HCT116 (cell line): ENCODE data around the gene TRIM37. TPM values are rescaled to one million over a fixed set of nuclear protein-coding genes. Genes with fewer than 3 reads are reported as not detected.

ENCODE experiments used
- ATAC-seq: fragments of 200-7000 bp; cut with Tn5 transposase; 2 replicates; pipeline ENCODE4 v1.9.1; 2020; ENCODE audit warnings: mild to moderate bottlenecking, moderate library complexity
- BruUV-seq: library from RNA; stranded (reverse); fragments of 400-500 nt; replicated peaks from 2 replicates; lab custom pipeline; 2021; lab: Mats Ljungman, UMichigan
- CTCF ChIA-PET: fragments of 300-600 bp; sonication (Branson Sonifier 250); formaldehyde crosslinking; loops from one replicate; lab custom pipeline; 2021; ENCODE audit warnings: antibody characterized with exemption; lab: Charles Lee
- POLR2A ChIA-PET: fragments of 300-600, 350-600 bp; sonication (Branson Sonifier 250); formaldehyde crosslinking; loops from one replicate; lab custom pipeline; 2021; ENCODE audit warnings: antibody characterized with exemption; lab: Charles Lee
- RAD21 ChIA-PET, 2 experiments: fragments of 300-600 bp; sonication (Branson Sonifier 250); formaldehyde crosslinking; loops; one replicate each; lab custom pipeline; 2023; ENCODE audit warnings: low total read pairs in 2 of 2; ENCODE audit not compliant: uncharacterized antibody in 2 of 2, unreplicated experiment in 2 of 2, low non-redundant PET in 1 of 2; lab: Charles Lee
- DNase-seq: peaks from one replicate; pipeline ENCODE4 v3.0.0-alpha.2; 2010; ENCODE audit warnings: low read depth, low spot score
- H2AFZ ChIP-seq: fragments of 200-600 bp; shearing (Covaris generic), sonication (generic); 2 replicates; pipeline ENCODE4 v1.6.1; 2017; ENCODE audit warnings: low read depth, mixed run types, mixed read lengths, antibody characterized with exemption, low read length; ENCODE audit not compliant: poor library complexity, severe bottlenecking
- H3K27ac ChIP-seq: 2 replicates; pipeline ENCODE4 v1.5.1; 2012; ENCODE audit warnings: low read depth, low read length
- H3K27me3 ChIP-seq: fragments of 200-600 bp; sonication (generic); 2 replicates; pipeline ENCODE4 v1.6.1; 2016; ENCODE audit warnings: mixed run types, low read length, mixed read lengths; ENCODE audit not compliant: insufficient read depth
- H3K36me3 ChIP-seq, 2 experiments: fragments of 200-500 bp in 1 of 2; fragments of 200-600 bp in 1 of 2; sonication (Bioruptor generic) in 1 of 2; sonication (generic) in 1 of 2; 2 replicates each; pipeline versions ENCODE4 v1.5.1 to v1.6.1; 2014 to 2016; ENCODE audit warnings: low read length in 2 of 2, inconsistent platforms in 1 of 2, mixed read lengths in 1 of 2, mixed run types in 1 of 2; ENCODE audit not compliant: insufficient read depth in 2 of 2, control insufficient read depth in 1 of 2
- H3K4me1 ChIP-seq, 2 experiments: fragments of 200-600 bp in 1 of 2; sonication (generic) in 1 of 2; 2 replicates each; pipeline versions ENCODE4 v1.5.1 to v1.6.1; 2012 to 2017; ENCODE audit warnings: low read length in 2 of 2, inconsistent platforms in 1 of 2, mild to moderate bottlenecking in 1 of 2, mixed read lengths in 1 of 2, mixed run types in 1 of 2, moderate library complexity in 1 of 2; ENCODE audit not compliant: insufficient read depth in 2 of 2, control insufficient read depth in 1 of 2
- H3K4me2 ChIP-seq: fragments of 200-600 bp; sonication (generic); 2 replicates; pipeline ENCODE4 v1.6.1; 2017; ENCODE audit warnings: mixed run types, low read length, mixed read lengths
- H3K4me3 ChIP-seq, 2 experiments: fragments of 200-600 bp in 1 of 2; sonication (generic) in 1 of 2; replicated peaks in 1 of 2; 2 replicates each; pipeline ENCODE4 v1.5.1; 2011 to 2016; ENCODE audit warnings: low read length in 2 of 2, control low read depth in 1 of 2, low read depth in 1 of 2, mild to moderate bottlenecking in 1 of 2, mixed read lengths in 1 of 2, mixed run types in 1 of 2
- H3K79me2 ChIP-seq: fragments of 200-600 bp; sonication (generic); 2 replicates; pipeline ENCODE4 v1.6.1; 2017; ENCODE audit warnings: mild to moderate bottlenecking, mixed run types, low read length, moderate library complexity, mixed read lengths; ENCODE audit not compliant: insufficient read depth
- H3K9ac ChIP-seq: fragments of 200-600 bp; sonication (generic); 2 replicates; pipeline ENCODE4 v1.6.1; 2016; ENCODE audit warnings: low read length, mixed read lengths
- H3K9me2 ChIP-seq: fragments of 200-600 bp; sonication (generic), shearing (Covaris generic); 2 replicates; pipeline ENCODE4 v1.6.1; 2017; ENCODE audit warnings: mixed run types, mild to moderate bottlenecking, moderate library complexity; ENCODE audit not compliant: insufficient read depth
- H3K9me3 ChIP-seq, 2 experiments: fragments of 200-500 bp in 1 of 2; fragments of 200-600 bp in 1 of 2; sonication (Bioruptor generic) in 1 of 2; sonication (generic) in 1 of 2; 2 replicates each; pipeline ENCODE4 v1.6.1; 2014 to 2017; ENCODE audit warnings: low read length in 2 of 2, mixed read lengths in 2 of 2, inconsistent platforms in 1 of 2, low read depth in 1 of 2, mild to moderate bottlenecking in 1 of 2, mixed run types in 1 of 2, moderate library complexity in 1 of 2; ENCODE audit not compliant: control insufficient read depth in 1 of 2, insufficient read depth in 1 of 2
- H4K20me1 ChIP-seq: fragments of 200-600 bp; sonication (generic), shearing (Covaris generic); 2 replicates; pipeline ENCODE4 v1.6.1; 2017; ENCODE audit warnings: mixed run types, mild to moderate bottlenecking, moderate library complexity; ENCODE audit not compliant: insufficient read depth
- ATF3 ChIP-seq: IDR thresholded peaks from 2 replicates; pipeline ENCODE4 v1.6.1; 2012
- CEBPB ChIP-seq: IDR thresholded peaks from 2 replicates; pipeline ENCODE4 v1.6.1; 2012; ENCODE audit warnings: low read depth
- EGR1 ChIP-seq: IDR thresholded peaks from 2 replicates; pipeline ENCODE4 v1.6.1; 2012; ENCODE audit warnings: low read depth
- ELF1 ChIP-seq: IDR thresholded peaks from 2 replicates; pipeline ENCODE4 v1.6.1; 2012; ENCODE audit warnings: low read depth, borderline replicate concordance
- EZH2 ChIP-seq: fragments of 200-600 bp; sonication (generic); IDR thresholded peaks from 2 replicates; pipeline ENCODE4 v1.6.1; 2017; ENCODE audit warnings: antibody characterized with exemption, mixed run types
- EZH2phosphoT487 ChIP-seq: fragments of 200-600 bp; IDR thresholded peaks from 2 replicates; pipeline ENCODE4 v1.6.1; 2018; ENCODE audit warnings: antibody characterized with exemption, borderline replicate concordance
- JUND ChIP-seq: IDR thresholded peaks from 2 replicates; pipeline ENCODE4 v1.6.1; 2012
- RAD21 ChIP-seq: IDR thresholded peaks from 2 replicates; pipeline ENCODE4 v1.6.1; 2012; ENCODE audit warnings: low read depth, mild to moderate bottlenecking
- SIN3A ChIP-seq: IDR thresholded peaks from 2 replicates; pipeline ENCODE4 v1.6.1; 2012; ENCODE audit warnings: low read depth
- SRF ChIP-seq: IDR thresholded peaks from 2 replicates; pipeline ENCODE4 v1.6.1; 2012; ENCODE audit warnings: low read depth
- TCF7L2 ChIP-seq: IDR thresholded peaks from 2 replicates; pipeline ENCODE4 v1.7.0; 2011; ENCODE audit warnings: borderline replicate concordance, inconsistent platforms; ENCODE audit not compliant: insufficient read depth, insufficient read length; ENCODE audit errors: extremely low read depth
- YY1 ChIP-seq: IDR thresholded peaks from 2 replicates; pipeline ENCODE4 v1.6.1; 2011; ENCODE audit warnings: low read length, low read depth, moderate library complexity, mild to moderate bottlenecking; ENCODE audit not compliant: insufficient replicate concordance; ENCODE audit errors: extremely low read depth
- ZBTB33 ChIP-seq: IDR thresholded peaks from 2 replicates; pipeline ENCODE4 v1.6.1; 2011; ENCODE audit warnings: mild to moderate bottlenecking, low read length, moderate library complexity; ENCODE audit not compliant: insufficient replicate concordance; ENCODE audit errors: extremely low read depth
- ZFX ChIP-seq: fragments of 450-650 bp; IDR thresholded peaks from 2 replicates; pipeline ENCODE4 v1.6.1; 2017
- intact Hi-C: fragments of 100-400 bp; cut with micrococcal nuclease; formaldehyde crosslinking; loops from 2 replicates; pipeline ENCODE4 v1.10.0; 2022
- total RNA-seq: library from RNA; stranded (reverse); gene quantifications from one replicate; pipeline ENCODE4 v1.2.1, GENCODE V29; 2021; ENCODE audit not compliant: unreplicated experiment
- TF ChIP-seq, protein P1 (sequence below): IDR thresholded peaks from 2 replicates; pipeline ENCODE4 v1.6.1; 2012
- TF ChIP-seq, protein P2 (sequence below): IDR thresholded peaks from 2 replicates; pipeline ENCODE4 v1.6.1; 2012; ENCODE audit warnings: low read depth

The TRIM37 gene
- total RNA-seq, 1 experiment from 2014 or later, result 55.7 TPM

GRCh38 chr17:58947411-58947810 is 159.3 kb downstream of the TRIM37 start:
- TF ChIP-seq EGR1 (no peak), RAD21 (no peak), YY1 (no peak), JUND (no peak), TCF7L2 (no peak), SRF (no peak), ATF3 (no peak), EZH2phosphoT487 (no peak), ZFX (no peak), EZH2 (no peak), ELF1 (no peak), ZBTB33 (no peak), SIN3A (no peak), CEBPB (no peak)
- TF ChIP-seq, protein P1, sequence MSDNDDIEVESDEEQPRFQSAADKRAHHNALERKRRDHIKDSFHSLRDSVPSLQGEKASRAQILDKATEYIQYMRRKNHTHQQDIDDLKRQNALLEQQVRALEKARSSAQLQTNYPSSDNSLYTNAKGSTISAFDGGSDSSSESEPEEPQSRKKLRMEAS, result no peak
- TF ChIP-seq, protein P2, sequence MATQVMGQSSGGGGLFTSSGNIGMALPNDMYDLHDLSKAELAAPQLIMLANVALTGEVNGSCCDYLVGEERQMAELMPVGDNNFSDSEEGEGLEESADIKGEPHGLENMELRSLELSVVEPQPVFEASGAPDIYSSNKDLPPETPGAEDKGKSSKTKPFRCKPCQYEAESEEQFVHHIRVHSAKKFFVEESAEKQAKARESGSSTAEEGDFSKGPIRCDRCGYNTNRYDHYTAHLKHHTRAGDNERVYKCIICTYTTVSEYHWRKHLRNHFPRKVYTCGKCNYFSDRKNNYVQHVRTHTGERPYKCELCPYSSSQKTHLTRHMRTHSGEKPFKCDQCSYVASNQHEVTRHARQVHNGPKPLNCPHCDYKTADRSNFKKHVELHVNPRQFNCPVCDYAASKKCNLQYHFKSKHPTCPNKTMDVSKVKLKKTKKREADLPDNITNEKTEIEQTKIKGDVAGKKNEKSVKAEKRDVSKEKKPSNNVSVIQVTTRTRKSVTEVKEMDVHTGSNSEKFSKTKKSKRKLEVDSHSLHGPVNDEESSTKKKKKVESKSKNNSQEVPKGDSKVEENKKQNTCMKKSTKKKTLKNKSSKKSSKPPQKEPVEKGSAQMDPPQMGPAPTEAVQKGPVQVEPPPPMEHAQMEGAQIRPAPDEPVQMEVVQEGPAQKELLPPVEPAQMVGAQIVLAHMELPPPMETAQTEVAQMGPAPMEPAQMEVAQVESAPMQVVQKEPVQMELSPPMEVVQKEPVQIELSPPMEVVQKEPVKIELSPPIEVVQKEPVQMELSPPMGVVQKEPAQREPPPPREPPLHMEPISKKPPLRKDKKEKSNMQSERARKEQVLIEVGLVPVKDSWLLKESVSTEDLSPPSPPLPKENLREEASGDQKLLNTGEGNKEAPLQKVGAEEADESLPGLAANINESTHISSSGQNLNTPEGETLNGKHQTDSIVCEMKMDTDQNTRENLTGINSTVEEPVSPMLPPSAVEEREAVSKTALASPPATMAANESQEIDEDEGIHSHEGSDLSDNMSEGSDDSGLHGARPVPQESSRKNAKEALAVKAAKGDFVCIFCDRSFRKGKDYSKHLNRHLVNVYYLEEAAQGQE, result no peak
- H3K27me3 ChIP-seq, result no peaks in the 10 kb centered on the region
- H3K9ac ChIP-seq, result no peak overlapping the region
- H2AFZ ChIP-seq, result no peak overlapping the region
- no peaks in the 10 kb centered on the region for H3K36me3 ChIP-seq
- no peak overlapping the region for H3K27ac ChIP-seq
- H4K20me1 ChIP-seq, result no peaks in the 10 kb centered on the region
- no peaks in the 10 kb centered on the region for H3K9me2 ChIP-seq
- ChIA-PET POLR2A (interaction anchor here (0.7 kb wide), 3 partner anchors 9 to 289 kb away, joined by 3 to 4 read pairs (median 3); no protein-coding TSS in a partner anchor), CTCF (no interaction called here), RAD21 (no interaction called here)
- H3K79me2 ChIP-seq, result no peaks in the 10 kb centered on the region
- no peak overlapping the region for H3K4me3 ChIP-seq
- no peak for ATAC-seq
- intact Hi-C loops, result no loop called here
- peaks cover 3 to 15% of the 10 kb centered on the region in 2 experiments; a peak in 3 of 4 replicates for H3K9me3 ChIP-seq
- H3K4me2 ChIP-seq, result no peak overlapping the region
- DNase-seq, result no peak
- BruUV-seq, result no TSS peak
- H3K4me1 ChIP-seq, result no peaks in the 10 kb centered on the region
